ENCODE data around the gene MRPL9. TPM values are rescaled to one million over a fixed set of nuclear protein-coding genes. Genes with fewer than 3 reads are reported as not detected.
"Not testable (repeated sequence)": the region's sequence is repeated elsewhere in the genome, so short reads cannot be mapped to it uniquely, and the experiment has no call there.

The MRPL9 gene
- total RNA-seq, 1 experiment from 2014 or later = 137 TPM

- in situ Hi-C loops (cut with HindIII; ENCODE audit: low pct_unique_long_range_greater_than_20kb, low sequenced_read_pairs) = no loop called here
- DNase-seq (ENCODE audit: low read depth, low spot score) = peak; percentile 37
These were observed 27.8 kb upstream of the MRPL9 start for GRCh38 chr1:151790940-151791651.

- peak; percentile 100 for DNase-seq (ENCODE audit: low read depth, low spot score)
- in situ Hi-C loops (cut with HindIII; ENCODE audit: low pct_unique_long_range_greater_than_20kb, low sequenced_read_pairs) = no loop called here
These were observed 27.0 kb upstream of the MRPL9 start, which contains the start of gene TDRKH for GRCh38 chr1:151790071-151790939. TDRKH (minus strand) TSS chr1:151790500; CDS start chr1:151783022, 7,478 bp downstream.

- DNase-seq (ENCODE audit: low read depth, low spot score) = no peak
- in situ Hi-C loops (cut with HindIII; ENCODE audit: low pct_unique_long_range_greater_than_20kb, low sequenced_read_pairs) = no loop called here
These were observed 24.4 kb upstream of the MRPL9 start for GRCh38 chr1:151787689-151788088.

- DNase-seq (ENCODE audit: low read depth, low spot score) = no peak
- in situ Hi-C loops (cut with HindIII; ENCODE audit: low pct_unique_long_range_greater_than_20kb, low sequenced_read_pairs) = no loop called here
These were observed 20.5 kb upstream of the MRPL9 start for GRCh38 chr1:151783796-151784195.

- in situ Hi-C loops (cut with HindIII; ENCODE audit: low pct_unique_long_range_greater_than_20kb, low sequenced_read_pairs) = no loop called here
- no peak for DNase-seq (ENCODE audit: low read depth, low spot score)
These were observed 19.4 kb upstream of the MRPL9 start for GRCh38 chr1:151782741-151783140.

- in situ Hi-C loops (cut with HindIII; ENCODE audit: low pct_unique_long_range_greater_than_20kb, low sequenced_read_pairs); DNase-seq (ENCODE audit: low read depth, low spot score): not testable (repeated sequence)
These were observed 18.7 kb upstream of the MRPL9 start for GRCh38 chr1:151782026-151782425.

GRCh38 chr1:151780736-151781135 lies 17.4 kb upstream of the MRPL9 start:
- in situ Hi-C loops (cut with HindIII; ENCODE audit: low pct_unique_long_range_greater_than_20kb, low sequenced_read_pairs); DNase-seq (ENCODE audit: low read depth, low spot score): not testable (repeated sequence)

GRCh38 chr1:151779852-151780251 lies 16.6 kb upstream of the MRPL9 start:
- in situ Hi-C loops (cut with HindIII; ENCODE audit: low pct_unique_long_range_greater_than_20kb, low sequenced_read_pairs) = no loop called here
- DNase-seq (ENCODE audit: low read depth, low spot score) = no peak

GRCh38 chr1:151777317-151777716 lies 14.0 kb upstream of the MRPL9 start:
- in situ Hi-C loops (cut with HindIII; ENCODE audit: low pct_unique_long_range_greater_than_20kb, low sequenced_read_pairs) = no loop called here
- DNase-seq (ENCODE audit: low read depth, low spot score) = no peak

GRCh38 chr1:151776665-151777062 lies 13.4 kb upstream of the MRPL9 start:
- no peak for DNase-seq (ENCODE audit: low read depth, low spot score)
- in situ Hi-C loops (cut with HindIII; ENCODE audit: low pct_unique_long_range_greater_than_20kb, low sequenced_read_pairs) = no loop called here

GRCh38 chr1:151775894-151776664 lies 12.8 kb upstream of the MRPL9 start:
- DNase-seq (ENCODE audit: low read depth, low spot score) = no peak
- in situ Hi-C loops (cut with HindIII; ENCODE audit: low pct_unique_long_range_greater_than_20kb, low sequenced_read_pairs) = no loop called here

- DNase-seq (ENCODE audit: low read depth, low spot score) = no peak
- in situ Hi-C loops (cut with HindIII; ENCODE audit: low pct_unique_long_range_greater_than_20kb, low sequenced_read_pairs) = no loop called here
These were observed 11.1 kb upstream of the MRPL9 start for GRCh38 chr1:151774256-151774922.

GRCh38 chr1:151773702-151774101 lies 10.4 kb upstream of the MRPL9 start:
- peak; percentile 53 for DNase-seq (ENCODE audit: low read depth, low spot score)
- in situ Hi-C loops (cut with HindIII; ENCODE audit: low pct_unique_long_range_greater_than_20kb, low sequenced_read_pairs) = no loop called here

GRCh38 chr1:151769270-151769669 lies 6.0 kb upstream of the MRPL9 start:
- in situ Hi-C loops (cut with HindIII; ENCODE audit: low pct_unique_long_range_greater_than_20kb, low sequenced_read_pairs) = not testable (repeated sequence)

GRCh38 chr1:151768351-151769066 lies 5.2 kb upstream of the MRPL9 start:
- in situ Hi-C loops (cut with HindIII; ENCODE audit: low pct_unique_long_range_greater_than_20kb, low sequenced_read_pairs); DNase-seq (ENCODE audit: low read depth, low spot score): not testable (repeated sequence)

More at GRCh38 chr1:151769270-151769669, 6.0 kb upstream of the MRPL9 start:
- DNase-seq (ENCODE audit: low read depth, low spot score) = not testable (repeated sequence)

GRCh38 chr1:151763990-151764389 lies 694 bp upstream of the MRPL9 start:
- in situ Hi-C loops (cut with HindIII; ENCODE audit: low pct_unique_long_range_greater_than_20kb, low sequenced_read_pairs) = no loop called here
- DNase-seq (ENCODE audit: low read depth, low spot score) = no peak
